Measurements from ENCODE around the gene ACTG1. TPM values are rescaled to one million over a fixed set of nuclear protein-coding genes. Genes with fewer than 3 reads are reported as not detected.
A peak's percentile ranks its signal among the peaks of the same experiment; 100 is the strongest.

ACTG1 gene
- total and polyA plus RNA-seq, 2 of the 13 experiments (the other 11 are each of a cell fraction or from before 2014, with no cell fraction given) = 973 to 1,138 TPM

DNA sequence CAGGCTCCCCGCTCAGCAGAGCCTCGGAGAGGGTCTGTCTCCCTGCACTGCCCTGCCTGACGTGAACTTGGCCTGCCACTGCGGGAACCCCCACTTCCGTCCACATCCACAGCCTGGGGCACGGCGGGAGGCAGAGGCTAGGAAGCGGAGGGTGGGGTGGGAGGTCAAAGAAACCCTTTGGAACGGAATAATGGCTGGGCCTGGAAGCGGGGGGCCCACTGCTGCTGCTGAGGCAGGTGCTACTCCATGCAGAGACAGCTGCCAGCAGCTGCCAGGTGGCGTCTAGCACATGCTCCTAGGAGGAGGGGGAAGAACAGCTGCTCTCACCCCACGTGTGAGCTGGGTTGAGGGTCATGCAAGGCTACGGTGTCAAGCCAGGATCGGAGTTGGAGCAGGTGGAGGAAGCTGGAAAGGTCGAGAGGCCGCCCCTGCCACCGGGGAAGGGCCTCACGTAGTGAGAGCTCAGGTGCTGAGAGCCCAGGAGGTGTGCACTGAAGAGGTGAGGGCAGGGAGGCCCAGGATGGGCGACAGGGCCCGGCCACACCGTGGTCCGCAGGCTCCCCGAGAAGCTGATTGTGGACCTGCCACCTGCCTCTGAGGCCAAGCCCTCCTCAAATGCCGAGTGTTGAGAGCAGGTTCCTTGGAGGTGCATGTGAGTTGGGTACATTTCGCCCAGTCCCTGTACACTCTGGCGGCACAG is 25.4 kb upstream of the ACTG1 start (continued):
- TF ChIP-seq, protein P1, sequence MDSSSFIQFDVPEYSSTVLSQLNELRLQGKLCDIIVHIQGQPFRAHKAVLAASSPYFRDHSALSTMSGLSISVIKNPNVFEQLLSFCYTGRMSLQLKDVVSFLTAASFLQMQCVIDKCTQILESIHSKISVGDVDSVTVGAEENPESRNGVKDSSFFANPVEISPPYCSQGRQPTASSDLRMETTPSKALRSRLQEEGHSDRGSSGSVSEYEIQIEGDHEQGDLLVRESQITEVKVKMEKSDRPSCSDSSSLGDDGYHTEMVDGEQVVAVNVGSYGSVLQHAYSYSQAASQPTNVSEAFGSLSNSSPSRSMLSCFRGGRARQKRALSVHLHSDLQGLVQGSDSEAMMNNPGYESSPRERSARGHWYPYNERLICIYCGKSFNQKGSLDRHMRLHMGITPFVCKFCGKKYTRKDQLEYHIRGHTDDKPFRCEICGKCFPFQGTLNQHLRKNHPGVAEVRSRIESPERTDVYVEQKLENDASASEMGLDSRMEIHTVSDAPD (CRISPR knock-in tag; IDR thresholded peaks at IDR 0.05) = no peak
- TF ChIP-seq ZNF274 (CRISPR knock-in tag; IDR thresholded peaks at IDR 0.05) (no peak), MATR3 (CRISPR knock-in tag; IDR thresholded peaks at IDR 0.05) (no peak), NFATC3 (CRISPR knock-in tag; IDR thresholded peaks at IDR 0.05) (no peak), EED (CRISPR knock-in tag; IDR thresholded peaks at IDR 0.05) (no peak), ZSCAN29 (CRISPR knock-in tag; conservative IDR thresholded peaks at IDR 0.05) (no peak), NR2F6 (IDR thresholded peaks at IDR 0.05) (no peak), NR2F6 (CRISPR knock-in tag; IDR thresholded peaks at IDR 0.05) (no peak), FLYWCH1 (CRISPR knock-in tag; IDR thresholded peaks at IDR 0.05) (no peak), MBNL3 (CRISPR knock-in tag; conservative IDR thresholded peaks at IDR 0.05) (no peak), ZNF605 (CRISPR knock-in tag; IDR thresholded peaks at IDR 0.05) (peak; percentile 43; the same call in 1 of the 2 replicates), ZFP36L1 (CRISPR knock-in tag; IDR thresholded peaks at IDR 0.05) (no peak)
- TF ChIP-seq, protein P2, sequence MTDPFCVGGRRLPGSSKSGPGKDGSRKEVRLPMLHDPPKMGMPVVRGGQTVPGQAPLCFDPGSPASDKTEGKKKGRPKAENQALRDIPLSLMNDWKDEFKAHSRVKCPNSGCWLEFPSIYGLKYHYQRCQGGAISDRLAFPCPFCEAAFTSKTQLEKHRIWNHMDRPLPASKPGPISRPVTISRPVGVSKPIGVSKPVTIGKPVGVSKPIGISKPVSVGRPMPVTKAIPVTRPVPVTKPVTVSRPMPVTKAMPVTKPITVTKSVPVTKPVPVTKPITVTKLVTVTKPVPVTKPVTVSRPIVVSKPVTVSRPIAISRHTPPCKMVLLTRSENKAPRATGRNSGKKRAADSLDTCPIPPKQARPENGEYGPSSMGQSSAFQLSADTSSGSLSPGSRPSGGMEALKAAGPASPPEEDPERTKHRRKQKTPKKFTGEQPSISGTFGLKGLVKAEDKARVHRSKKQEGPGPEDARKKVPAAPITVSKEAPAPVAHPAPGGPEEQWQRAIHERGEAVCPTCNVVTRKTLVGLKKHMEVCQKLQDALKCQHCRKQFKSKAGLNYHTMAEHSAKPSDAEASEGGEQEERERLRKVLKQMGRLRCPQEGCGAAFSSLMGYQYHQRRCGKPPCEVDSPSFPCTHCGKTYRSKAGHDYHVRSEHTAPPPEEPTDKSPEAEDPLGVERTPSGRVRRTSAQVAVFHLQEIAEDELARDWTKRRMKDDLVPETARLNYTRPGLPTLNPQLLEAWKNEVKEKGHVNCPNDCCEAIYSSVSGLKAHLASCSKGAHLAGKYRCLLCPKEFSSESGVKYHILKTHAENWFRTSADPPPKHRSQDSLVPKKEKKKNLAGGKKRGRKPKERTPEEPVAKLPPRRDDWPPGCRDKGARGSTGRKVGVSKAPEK (CRISPR knock-in tag; IDR thresholded peaks at IDR 0.05; ENCODE audit: borderline replicate concordance) = no peak
- TF ChIP-seq, protein P3, sequence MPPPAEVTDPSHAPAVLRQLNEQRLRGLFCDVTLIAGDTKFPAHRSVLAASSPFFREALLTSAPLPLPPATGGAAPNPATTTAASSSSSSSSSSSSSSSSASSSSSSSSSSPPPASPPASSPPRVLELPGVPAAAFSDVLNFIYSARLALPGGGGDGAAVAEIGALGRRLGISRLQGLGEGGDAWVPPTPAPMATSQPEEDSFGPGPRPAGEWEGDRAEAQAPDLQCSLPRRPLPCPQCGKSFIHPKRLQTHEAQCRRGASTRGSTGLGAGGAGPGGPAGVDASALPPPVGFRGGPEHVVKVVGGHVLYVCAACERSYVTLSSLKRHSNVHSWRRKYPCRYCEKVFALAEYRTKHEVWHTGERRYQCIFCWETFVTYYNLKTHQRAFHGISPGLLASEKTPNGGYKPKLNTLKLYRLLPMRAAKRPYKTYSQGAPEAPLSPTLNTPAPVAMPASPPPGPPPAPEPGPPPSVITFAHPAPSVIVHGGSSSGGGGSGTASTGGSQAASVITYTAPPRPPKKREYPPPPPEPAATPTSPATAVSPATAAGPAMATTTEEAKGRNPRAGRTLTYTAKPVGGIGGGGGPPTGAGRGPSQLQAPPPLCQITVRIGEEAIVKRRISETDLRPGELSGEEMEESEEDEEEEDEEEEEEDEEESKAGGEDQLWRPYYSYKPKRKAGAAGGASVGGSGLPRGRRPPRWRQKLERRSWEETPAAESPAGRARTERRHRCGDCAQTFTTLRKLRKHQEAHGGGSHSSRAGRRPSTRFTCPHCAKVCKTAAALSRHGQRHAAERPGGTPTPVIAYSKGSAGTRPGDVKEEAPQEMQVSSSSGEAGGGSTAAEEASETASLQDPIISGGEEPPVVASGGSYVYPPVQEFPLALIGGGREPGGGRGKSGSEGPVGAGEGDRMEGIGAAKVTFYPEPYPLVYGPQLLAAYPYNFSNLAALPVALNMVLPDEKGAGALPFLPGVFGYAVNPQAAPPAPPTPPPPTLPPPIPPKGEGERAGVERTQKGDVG (CRISPR knock-in tag; IDR thresholded peaks at IDR 0.05; ENCODE audit: borderline replicate concordance) = no peak
- TF ChIP-seq, protein P4, sequence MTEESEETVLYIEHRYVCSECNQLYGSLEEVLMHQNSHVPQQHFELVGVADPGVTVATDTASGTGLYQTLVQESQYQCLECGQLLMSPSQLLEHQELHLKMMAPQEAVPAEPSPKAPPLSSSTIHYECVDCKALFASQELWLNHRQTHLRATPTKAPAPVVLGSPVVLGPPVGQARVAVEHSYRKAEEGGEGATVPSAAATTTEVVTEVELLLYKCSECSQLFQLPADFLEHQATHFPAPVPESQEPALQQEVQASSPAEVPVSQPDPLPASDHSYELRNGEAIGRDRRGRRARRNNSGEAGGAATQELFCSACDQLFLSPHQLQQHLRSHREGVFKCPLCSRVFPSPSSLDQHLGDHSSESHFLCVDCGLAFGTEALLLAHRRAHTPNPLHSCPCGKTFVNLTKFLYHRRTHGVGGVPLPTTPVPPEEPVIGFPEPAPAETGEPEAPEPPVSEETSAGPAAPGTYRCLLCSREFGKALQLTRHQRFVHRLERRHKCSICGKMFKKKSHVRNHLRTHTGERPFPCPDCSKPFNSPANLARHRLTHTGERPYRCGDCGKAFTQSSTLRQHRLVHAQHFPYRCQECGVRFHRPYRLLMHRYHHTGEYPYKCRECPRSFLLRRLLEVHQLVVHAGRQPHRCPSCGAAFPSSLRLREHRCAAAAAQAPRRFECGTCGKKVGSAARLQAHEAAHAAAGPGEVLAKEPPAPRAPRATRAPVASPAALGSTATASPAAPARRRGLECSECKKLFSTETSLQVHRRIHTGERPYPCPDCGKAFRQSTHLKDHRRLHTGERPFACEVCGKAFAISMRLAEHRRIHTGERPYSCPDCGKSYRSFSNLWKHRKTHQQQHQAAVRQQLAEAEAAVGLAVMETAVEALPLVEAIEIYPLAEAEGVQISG (CRISPR knock-in tag; IDR thresholded peaks at IDR 0.05) = no peak
- TF ChIP-seq, protein P5, sequence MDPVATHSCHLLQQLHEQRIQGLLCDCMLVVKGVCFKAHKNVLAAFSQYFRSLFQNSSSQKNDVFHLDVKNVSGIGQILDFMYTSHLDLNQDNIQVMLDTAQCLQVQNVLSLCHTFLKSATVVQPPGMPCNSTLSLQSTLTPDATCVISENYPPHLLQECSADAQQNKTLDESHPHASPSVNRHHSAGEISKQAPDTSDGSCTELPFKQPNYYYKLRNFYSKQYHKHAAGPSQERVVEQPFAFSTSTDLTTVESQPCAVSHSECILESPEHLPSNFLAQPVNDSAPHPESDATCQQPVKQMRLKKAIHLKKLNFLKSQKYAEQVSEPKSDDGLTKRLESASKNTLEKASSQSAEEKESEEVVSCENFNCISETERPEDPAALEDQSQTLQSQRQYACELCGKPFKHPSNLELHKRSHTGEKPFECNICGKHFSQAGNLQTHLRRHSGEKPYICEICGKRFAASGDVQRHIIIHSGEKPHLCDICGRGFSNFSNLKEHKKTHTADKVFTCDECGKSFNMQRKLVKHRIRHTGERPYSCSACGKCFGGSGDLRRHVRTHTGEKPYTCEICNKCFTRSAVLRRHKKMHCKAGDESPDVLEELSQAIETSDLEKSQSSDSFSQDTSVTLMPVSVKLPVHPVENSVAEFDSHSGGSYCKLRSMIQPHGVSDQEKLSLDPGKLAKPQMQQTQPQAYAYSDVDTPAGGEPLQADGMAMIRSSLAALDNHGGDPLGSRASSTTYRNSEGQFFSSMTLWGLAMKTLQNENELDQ (CRISPR knock-in tag; IDR thresholded peaks at IDR 0.05; ENCODE audit: borderline replicate concordance) = no peak
